HG02571 (cell line): ENCODE results near the gene CCR2.
A peak's percentile ranks its signal among the peaks of the same experiment; 100 is the strongest.
"Not testable (repeated sequence)": the region's sequence is repeated elsewhere in the genome, so short reads cannot be mapped to it uniquely, and the experiment has no call there.

Experiments used
- ATAC-seq: cut with Tn5 transposase; IDR thresholded peaks from one replicate; pipeline ENCODE4 v1.9.1; 2021; ENCODE audit warnings: mild to moderate bottlenecking, moderate library complexity; ENCODE audit not compliant: unreplicated experiment

CCR2 gene

GRCh38 chr3:46353647-46354410, at the start of gene CCR2:
TSS of gene CCR2 (plus strand) at chr3:46354111. CDS start at chr3:46357528, 3,417 bp downstream.
- ATAC-seq = no peak

- ATAC-seq = no peak
Measured at GRCh38 chr3:46304739-46305138, 49.2 kb upstream of the CCR2 start.

- no peak for ATAC-seq
Measured at GRCh38 chr3:46312991-46313390, 40.9 kb upstream of the CCR2 start.

- ATAC-seq = no peak
Measured at GRCh38 chr3:46314517-46314916, 39.4 kb upstream of the CCR2 start.

- ATAC-seq = no peak
Measured at GRCh38 chr3:46316206-46316605, 37.7 kb upstream of the CCR2 start.

GRCh38 chr3:46318207-46318927, 35.5 kb upstream of the CCR2 start:
- no peak for ATAC-seq

- ATAC-seq = no peak
Measured at GRCh38 chr3:46321461-46322104, 32.3 kb upstream of the CCR2 start.

- ATAC-seq = no peak
Measured at GRCh38 chr3:46324036-46324435, 29.9 kb upstream of the CCR2 start.

- no peak for ATAC-seq
Measured at GRCh38 chr3:46325645-46326300, 28.1 kb upstream of the CCR2 start.

- ATAC-seq = not testable (repeated sequence)
Measured at GRCh38 chr3:46330676-46331075, 23.2 kb upstream of the CCR2 start.

- no peak for ATAC-seq
Measured at GRCh38 chr3:46334741-46335478, 19.0 kb upstream of the CCR2 start.

- no peak for ATAC-seq
Measured at GRCh38 chr3:46335541-46335940, 18.4 kb upstream of the CCR2 start.

GRCh38 chr3:46337911-46338310, 16.0 kb upstream of the CCR2 start:
- ATAC-seq = no peak

- no peak for ATAC-seq
Measured at GRCh38 chr3:46338840-46339239, 15.1 kb upstream of the CCR2 start.

- no peak for ATAC-seq
Measured at GRCh38 chr3:46344476-46344875, 9.4 kb upstream of the CCR2 start.

- no peak for ATAC-seq
Measured at GRCh38 chr3:46348823-46349482, 5.0 kb upstream of the CCR2 start.

- ATAC-seq = peak; percentile 47
Measured at GRCh38 chr3:46349484-46350261, 4.2 kb upstream of the CCR2 start.

- ATAC-seq = peak; percentile 31
Measured at GRCh38 chr3:46350262-46350565, 3.7 kb upstream of the CCR2 start.

- no peak for ATAC-seq
Measured at GRCh38 chr3:46351646-46352045, 2.3 kb upstream of the CCR2 start.

- no peak for ATAC-seq
Measured at GRCh38 chr3:46353090-46353489, 821 bp upstream of the CCR2 start.
